Measurements from ENCODE around the gene RNASE1.
"Not testable (repeated sequence)": the region's sequence is repeated elsewhere in the genome, so short reads cannot be mapped to it uniquely, and the experiment has no call there.

RNASE1 gene

DNA sequence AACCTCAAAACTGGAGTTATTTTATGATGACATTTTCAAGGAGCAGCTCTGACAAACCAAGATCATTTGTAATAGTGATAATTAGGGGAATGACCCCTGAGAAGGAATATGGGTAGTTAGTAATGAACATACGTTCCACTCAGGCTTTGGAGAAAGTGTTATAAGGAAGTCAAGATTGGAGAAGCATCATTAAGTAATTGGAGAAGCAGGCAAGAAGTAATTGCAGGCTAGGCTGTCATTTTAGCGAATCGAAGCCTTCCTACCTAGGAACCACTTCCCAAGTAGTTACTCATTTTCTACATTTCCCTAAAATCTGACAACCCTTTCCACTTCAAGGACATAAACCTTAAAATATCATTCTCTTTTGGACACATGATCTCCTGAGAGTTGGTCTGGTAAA lies 33.2 kb downstream of the RNASE1 start:
- DNase-seq = no peak

- no peak for DNase-seq
Observed at GRCh38 chr14:20768593-20768892, 34.1 kb downstream of the RNASE1 start.

GRCh38 chr14:20760950-20761349 lies 41.7 kb downstream of the RNASE1 start:
- no peak for DNase-seq

- DNase-seq = not testable (repeated sequence)
Observed at GRCh38 chr14:20759465-20759864, 43.2 kb downstream of the RNASE1 start.

- DNase-seq = no peak
Observed at GRCh38 chr14:20757965-20758364, 44.7 kb downstream of the RNASE1 start.

- DNase-seq = no peak
Observed at GRCh38 chr14:20755037-20755436, 47.6 kb downstream of the RNASE1 start.

DNA sequence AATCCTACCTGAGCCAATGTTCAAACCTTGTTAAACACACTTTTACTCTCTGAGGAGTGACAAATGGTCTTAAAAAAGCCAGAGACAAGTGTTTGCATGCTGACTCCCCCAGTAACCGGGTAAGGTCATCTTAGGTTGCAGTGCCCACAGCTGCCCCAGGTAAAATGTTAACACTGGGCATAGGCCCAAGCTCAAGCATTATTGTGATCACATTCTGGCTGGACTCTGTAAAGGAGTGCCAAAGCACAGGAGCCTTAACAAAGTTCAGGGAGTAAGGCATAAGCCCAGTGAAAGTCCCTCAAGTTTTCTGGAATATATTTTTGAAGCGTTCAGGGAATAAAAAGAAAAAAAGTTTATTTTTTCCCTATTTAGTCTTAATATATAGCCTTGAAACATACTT lies 48.3 kb downstream of the RNASE1 start:
- DNase-seq = no peak

- no peak for DNase-seq
Observed at GRCh38 chr14:20751963-20752562, 50.6 kb downstream of the RNASE1 start.

All from NCI-H226 (cell line).